CD4-positive, alpha-beta memory T cell (primary cell): Measurements from ENCODE around the gene FMN1. TPM values are rescaled to one million over a fixed set of nuclear protein-coding genes. Genes with fewer than 3 reads are reported as not detected.

ENCODE experiments used
- CTCF ChIA-PET: fragments of 350-600 bp; sonication (Branson Sonifier 250); formaldehyde crosslinking; loops from one replicate; lab custom pipeline; 2021; ENCODE audit warnings: inconsistent platforms; ENCODE audit not compliant: partially characterized antibody; lab: Charles Lee
- POLR2A ChIA-PET: fragments of 350-600 bp; sonication (Branson Sonifier 250); formaldehyde crosslinking; loops from one replicate; lab custom pipeline; 2021; ENCODE audit not compliant: partially characterized antibody; lab: Charles Lee
- DNase-seq, 5 donors: peaks; one replicate each; pipeline versions ENCODE4 v3.0.0 to v3.0.0-alpha.2; 2020 to 2022; ENCODE audit warnings: mixed read lengths in 1 of 5
- H3K27ac ChIP-seq: one replicate; pipeline ENCODE4 v1.7.0; 2013; ENCODE audit warnings: low read depth, low read length
- H3K27me3 ChIP-seq: 2 replicates; pipeline ENCODE4 v1.7.0; 2013; ENCODE audit warnings: mild to moderate bottlenecking, low read length, moderate library complexity; ENCODE audit not compliant: insufficient read depth
- H3K36me3 ChIP-seq: 2 replicates; pipeline ENCODE4 v1.7.0; 2013; ENCODE audit warnings: mild to moderate bottlenecking, low read length, moderate library complexity; ENCODE audit not compliant: insufficient read depth
- H3K4me1 ChIP-seq: 2 replicates; pipeline ENCODE4 v1.7.0; 2013; ENCODE audit warnings: mild to moderate bottlenecking, low read length, moderate library complexity; ENCODE audit not compliant: insufficient read depth
- H3K4me3 ChIP-seq, 2 donors: one replicate each; pipeline ENCODE4 v1.7.0; 2013; ENCODE audit warnings: low read length in 2 of 2, mild to moderate bottlenecking in 1 of 2
- H3K9me3 ChIP-seq, 2 donors: one replicate each; pipeline ENCODE4 v1.7.0; 2013; ENCODE audit warnings: low read length in 2 of 2, control low read depth in 1 of 2; ENCODE audit not compliant: control insufficient read depth in 1 of 2
- H3K27ac Mint-ChIP-seq, 7 donors: one replicate each; pipeline ENCODE4 v1.8.0; 2020 to 2021; ENCODE audit warnings: mixed read lengths in 7 of 7, mild to moderate bottlenecking in 6 of 7, inconsistent platforms in 3 of 7, moderate library complexity in 3 of 7
- H3K27me3 Mint-ChIP-seq, 2 donors: one replicate each; pipeline ENCODE4 v1.8.0; 2020 to 2021; ENCODE audit warnings: mixed read lengths in 2 of 2
- H3K36me3 Mint-ChIP-seq, 2 donors: one replicate each; pipeline ENCODE4 v1.8.0; 2020 to 2021; ENCODE audit warnings: mixed read lengths in 2 of 2, inconsistent platforms in 1 of 2, mild to moderate bottlenecking in 1 of 2
- H3K4me1 Mint-ChIP-seq, 4 donors: one replicate each; pipeline ENCODE4 v1.8.0; 2020 to 2021; ENCODE audit warnings: mixed read lengths in 4 of 4, mild to moderate bottlenecking in 1 of 4
- H3K4me3 Mint-ChIP-seq, 8 donors: one replicate each; pipeline ENCODE4 v1.8.0; 2020 to 2021; ENCODE audit warnings: mixed read lengths in 8 of 8, mild to moderate bottlenecking in 7 of 8, moderate library complexity in 6 of 8, inconsistent platforms in 3 of 8
- H3K9me3 Mint-ChIP-seq, 8 donors: one replicate each; pipeline ENCODE4 v1.8.0; 2020 to 2021; ENCODE audit warnings: mixed read lengths in 8 of 8, mild to moderate bottlenecking in 5 of 8, inconsistent platforms in 3 of 8, moderate library complexity in 1 of 8
- intact Hi-C: fragments of 100-400 bp; cut with micrococcal nuclease; formaldehyde crosslinking; loops from one replicate; pipeline ENCODE4 v1.15.1; 2023
- polyA plus RNA-seq, 2 donors: library from polyadenylated mRNA; unstranded; fragments of 300-500 nt; fragmentation: Illumina TruSeq; gene quantifications; one replicate each; pipeline ENCODE4 v1.2.3, GENCODE V29; 2021
- total RNA-seq, 2 experiments: library from RNA; stranded (reverse); gene quantifications; one replicate each; pipeline ENCODE4 v1.2.3, GENCODE V29; 2021

Gene FMN1
- total and polyA plus RNA-seq, 4 experiments from 2014 or later, result 0.02 to 0.84 (median 0.38) TPM

DNA sequence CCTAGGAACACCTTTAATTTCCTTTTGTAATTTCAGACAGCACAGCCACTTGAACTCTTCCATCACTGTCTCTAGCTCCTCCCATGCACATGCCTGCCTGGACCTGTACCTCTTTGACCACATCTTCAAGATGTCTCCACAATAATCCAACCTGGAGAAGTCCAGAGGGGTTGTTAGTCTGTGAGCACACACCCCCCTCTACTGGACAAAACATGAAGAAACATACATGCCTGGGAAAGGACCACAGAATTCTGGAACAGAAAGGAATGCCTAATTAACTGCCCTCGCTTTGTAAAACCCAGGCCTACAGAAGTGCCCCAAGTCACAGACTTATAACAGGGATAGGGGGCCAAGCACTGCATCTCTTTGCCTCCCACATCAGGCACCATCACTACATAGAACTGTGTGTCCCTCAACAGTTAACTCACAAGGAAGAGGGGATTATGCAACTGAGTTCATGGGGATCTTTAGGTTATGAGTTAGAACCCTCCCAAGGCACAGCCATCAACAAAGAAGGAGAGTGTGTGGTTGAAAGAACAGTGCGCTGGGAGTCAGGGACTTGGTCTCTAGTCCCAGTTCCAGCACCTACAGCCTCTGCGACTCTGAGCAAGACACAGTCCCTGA is 61.7 kb downstream of the FMN1 start:
- H3K4me3 Mint-ChIP-seq, result peak overlapping the region in 4 of 8 donors; percentile 68 to 82 (median 72)
- Histone ChIP-seq H3K4me3 (no peak overlapping the region), H3K9me3 (no peaks in the 10 kb centered on the region), H3K36me3 (no peaks in the 10 kb centered on the region), H3K4me1 (no peaks in the 10 kb centered on the region), H3K27ac (no peak overlapping the region), H3K27me3 (no peaks in the 10 kb centered on the region)
- peak overlapping the region in 2 of 7 donors; percentile 69 to 85 for H3K27ac Mint-ChIP-seq
- CTCF ChIA-PET, result interaction anchor here (0.9 to 2.8 kb wide), 7 partner anchors 9 to 471 kb away, joined by 3 to 17 read pairs (median 4); no protein-coding TSS in a partner anchor
- peaks cover 0 to 20% (median 3%) of the 10 kb centered on the region in 4 donors for H3K4me1 Mint-ChIP-seq
- H3K36me3 Mint-ChIP-seq, result peaks cover 0 to 2% of the 10 kb centered on the region in 2 donors
- POLR2A ChIA-PET, result no interaction called here
- intact Hi-C loops, result loop anchor here (1.0 kb wide), 1 partner anchor 47 kb away; no protein-coding TSS in a partner anchor
- no peaks in the 10 kb centered on the region for H3K9me3 Mint-ChIP-seq
- peak in 2 of 5 donors; percentile 27 to 35 for DNase-seq
- H3K27me3 Mint-ChIP-seq, result peaks cover 0 to 1% of the 10 kb centered on the region in 2 donors

DNA sequence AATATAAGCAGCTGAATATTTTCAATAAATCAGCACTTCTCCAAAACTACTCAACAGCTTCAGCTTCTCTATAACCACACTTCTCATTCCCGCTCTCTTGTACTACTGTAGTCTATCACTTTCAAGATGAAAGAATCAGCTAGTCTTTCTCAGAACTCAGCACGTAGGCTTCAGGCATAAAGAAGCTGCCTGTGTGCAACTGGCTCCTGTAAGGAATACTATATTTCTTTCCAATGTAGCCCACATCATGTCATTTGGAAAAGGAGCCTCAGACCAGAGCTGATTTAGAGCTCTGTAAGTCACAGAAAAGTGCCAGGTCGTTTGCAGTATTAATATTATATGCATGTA is 62.3 kb downstream of the FMN1 start:
- Histone ChIP-seq H3K27me3 (no peaks in the 10 kb centered on the region), H3K9me3 (no peaks in the 10 kb centered on the region), H3K36me3 (no peaks in the 10 kb centered on the region), H3K4me3 (no peak overlapping the region), H3K27ac (no peak overlapping the region), H3K4me1 (peaks cover under 1% of the 10 kb centered on the region)
- Mint-ChIP-seq H3K4me1 (peaks cover 0 to 26% (median 4%) of the 10 kb centered on the region in 4 donors), H3K9me3 (no peaks in the 10 kb centered on the region), H3K27ac (peak overlapping the region in 2 of 7 donors; percentile 17 to 54), H3K27me3 (peaks cover 0 to 2% of the 10 kb centered on the region in 2 donors), H3K36me3 (peaks cover 0 to 4% of the 10 kb centered on the region in 2 donors), H3K4me3 (peak overlapping the region in 2 of 8 donors; percentile 19 to 40)
- no peak for DNase-seq
- intact Hi-C loops, result loop anchor here (1.0 kb wide), 1 partner anchor 46 kb away; no protein-coding TSS in a partner anchor
- CTCF ChIA-PET, result interaction anchor here (0.9 to 2.8 kb wide), 6 partner anchors 9 to 470 kb away, joined by 3 to 17 read pairs (median 4); no protein-coding TSS in a partner anchor
- POLR2A ChIA-PET, result no interaction called here

DNA sequence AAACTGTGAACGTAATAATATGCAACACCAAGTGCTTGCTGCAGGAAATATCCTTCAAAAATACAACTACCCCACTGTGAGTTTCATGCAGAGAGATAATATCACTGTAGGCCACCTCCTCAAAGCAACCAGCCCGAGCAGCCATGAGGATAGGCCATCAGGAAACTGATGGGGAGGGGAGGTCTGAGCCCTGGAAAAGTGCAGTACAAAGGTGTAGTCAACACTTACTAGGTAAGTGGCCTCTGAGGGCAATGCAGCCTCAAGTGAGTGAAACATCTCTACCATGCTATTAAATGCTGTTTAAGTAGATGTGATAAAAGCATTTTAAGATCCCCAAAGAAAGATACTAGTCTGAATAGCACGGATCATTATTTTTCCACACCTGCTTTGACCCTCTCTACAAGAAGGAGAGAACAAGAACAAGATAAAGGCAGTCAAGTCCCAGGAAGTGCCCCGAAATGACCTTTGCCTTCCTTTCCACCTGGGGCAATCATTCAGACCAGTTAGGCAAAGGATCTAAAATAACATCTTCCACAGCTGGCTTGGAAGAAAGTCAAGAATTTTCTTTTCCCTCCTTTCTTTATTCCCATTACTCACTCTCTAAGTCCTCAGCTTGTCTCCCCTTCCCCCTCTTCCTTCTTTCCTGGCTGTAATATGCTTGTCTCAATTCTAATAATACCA is 62.8 kb downstream of the FMN1 start:
- H3K9me3 Mint-ChIP-seq, result no peaks in the 10 kb centered on the region
- Histone ChIP-seq H3K9me3 (no peaks in the 10 kb centered on the region), H3K27me3 (no peaks in the 10 kb centered on the region), H3K27ac (no peak overlapping the region), H3K4me3 (no peak overlapping the region), H3K4me1 (peaks cover 6% of the 10 kb centered on the region), H3K36me3 (no peaks in the 10 kb centered on the region)
- intact Hi-C loops, result loop anchor here (1.0 kb wide), 1 partner anchor 45 kb away; no protein-coding TSS in a partner anchor
- peak overlapping the region in 2 of 7 donors; percentile 17 to 54 for H3K27ac Mint-ChIP-seq
- H3K4me3 Mint-ChIP-seq, result peak overlapping the region in 3 of 8 donors; percentile 19 to 40 (median 20)
- no peak for DNase-seq
- ChIA-PET POLR2A (no interaction called here), CTCF (interaction anchor here (0.9 to 2.8 kb wide), 6 partner anchors 10 to 469 kb away, joined by 3 to 17 read pairs (median 4); no protein-coding TSS in a partner anchor)
- H3K4me1 Mint-ChIP-seq, result peaks cover 0 to 31% (median 7%) of the 10 kb centered on the region in 4 donors
- peaks cover 0 to 2% of the 10 kb centered on the region in 2 donors for H3K27me3 Mint-ChIP-seq
- peaks cover 0 to 4% of the 10 kb centered on the region in 2 donors for H3K36me3 Mint-ChIP-seq

DNA sequence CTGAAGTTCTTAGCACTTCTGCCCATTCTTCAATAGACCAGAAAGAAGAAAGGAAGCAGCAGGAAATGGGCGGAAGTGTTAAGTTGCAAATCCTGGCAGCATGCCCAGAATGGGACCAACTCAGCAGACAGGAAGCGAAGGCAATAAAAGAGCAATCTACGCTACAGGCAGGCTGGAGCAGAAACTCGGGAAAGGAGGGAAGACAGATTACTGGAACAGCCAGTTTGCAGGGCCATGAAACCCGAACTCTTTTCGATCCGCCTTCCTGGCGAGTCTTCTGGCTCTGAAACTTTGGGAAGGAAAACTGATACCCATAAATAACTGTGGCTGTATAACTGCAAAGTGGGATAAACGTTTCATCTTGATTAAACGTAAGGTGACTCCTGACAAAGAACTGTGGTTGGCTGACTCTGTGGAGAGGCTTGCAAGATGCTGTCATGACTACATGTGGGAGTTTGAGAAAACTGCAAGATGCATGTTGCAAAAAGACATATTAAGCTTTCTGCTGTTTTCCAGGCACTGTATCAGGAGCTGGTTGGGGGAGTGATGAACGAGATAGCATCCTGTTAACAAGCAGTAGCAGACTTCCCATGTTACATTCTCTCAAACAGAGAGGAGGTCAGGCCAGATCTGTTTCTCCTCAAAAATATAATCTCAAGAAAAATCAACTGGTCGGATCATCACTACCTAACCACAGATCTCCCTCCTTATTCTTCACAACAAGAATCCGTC is 67.8 kb downstream of the FMN1 start:
- Histone ChIP-seq H3K4me3 (no peak overlapping the region), H3K36me3 (no peaks in the 10 kb centered on the region)

GRCh38 chr15:33125894-33126537 is 68.5 kb downstream of the FMN1 start:
- peak overlapping the region; percentile 3 for H3K27ac ChIP-seq
- H3K9me3 Mint-ChIP-seq, result no peaks in the 10 kb centered on the region
- H3K4me3 Mint-ChIP-seq, result peak overlapping the region in 7 of 8 donors; percentile 57 to 88 (median 75)
- ChIA-PET POLR2A (no interaction called here), CTCF (no interaction called here)
- peaks cover 23% of the 10 kb centered on the region for H3K4me1 ChIP-seq
- peaks cover 0 to 4% of the 10 kb centered on the region in 2 donors for H3K36me3 Mint-ChIP-seq
- intact Hi-C loops, result loop anchor here (1.0 kb wide), 1 partner anchor 22 kb away; no protein-coding TSS in a partner anchor
- H3K36me3 ChIP-seq, result no peaks in the 10 kb centered on the region
- H3K27me3 ChIP-seq, result no peaks in the 10 kb centered on the region
- peaks cover 0 to 43% (median 19%) of the 10 kb centered on the region in 4 donors for H3K4me1 Mint-ChIP-seq
- DNase-seq, result peak; percentile 5 to 47 (median 17)
- peaks cover 0 to 2% of the 10 kb centered on the region in 2 donors for H3K27me3 Mint-ChIP-seq
- H3K4me3 ChIP-seq, result no peak overlapping the region
- no peaks in the 10 kb centered on the region for H3K9me3 ChIP-seq
- peak overlapping the region in 5 of 7 donors; percentile 33 to 95 (median 84) for H3K27ac Mint-ChIP-seq

More for the DNA sequence above, 67.8 kb downstream of the FMN1 start:
- intact Hi-C loops, result loop anchor here (1.0 kb wide), 1 partner anchor 22 kb away; no protein-coding TSS in a partner anchor
- H3K36me3 Mint-ChIP-seq, result peaks cover 0 to 4% of the 10 kb centered on the region in 2 donors
- H3K4me3 Mint-ChIP-seq, result peak overlapping the region in 7 of 8 donors; percentile 57 to 88 (median 75)
- no peaks in the 10 kb centered on the region for H3K9me3 Mint-ChIP-seq
- ChIA-PET POLR2A (no interaction called here), CTCF (no interaction called here)
- peak; percentile 67 to 86 (median 71) for DNase-seq
- no peaks in the 10 kb centered on the region for H3K27me3 ChIP-seq
- peaks cover 23% of the 10 kb centered on the region for H3K4me1 ChIP-seq
- H3K4me1 Mint-ChIP-seq, result peaks cover 0 to 48% (median 21%) of the 10 kb centered on the region in 4 donors
- peaks cover 0 to 2% of the 10 kb centered on the region in 2 donors for H3K27me3 Mint-ChIP-seq
- H3K9me3 ChIP-seq, result no peaks in the 10 kb centered on the region
- H3K27ac Mint-ChIP-seq, result peak overlapping the region in 6 of 7 donors; percentile 33 to 95 (median 78)
- H3K27ac ChIP-seq, result peak overlapping the region; percentile 3

DNA sequence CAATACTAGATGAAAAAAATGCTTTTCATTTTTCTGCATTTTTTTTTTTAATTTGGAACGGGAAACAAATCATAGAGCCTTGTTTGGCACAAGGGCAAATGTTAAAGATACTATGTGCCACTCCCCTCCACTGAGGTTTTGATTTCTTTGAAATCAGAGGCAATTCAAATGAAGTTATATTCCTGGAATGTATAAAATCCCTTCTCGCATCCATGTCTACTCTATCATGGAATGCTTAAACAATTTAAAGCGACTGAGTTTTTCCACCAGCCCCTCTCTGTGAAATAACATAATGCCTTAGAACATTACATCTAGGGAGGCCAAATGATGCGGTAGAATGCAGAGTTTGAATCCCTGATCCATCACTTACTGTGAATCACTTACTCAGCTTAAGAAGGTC is 69.7 kb downstream of the FMN1 start:
- Histone ChIP-seq H3K4me1 (peaks cover 23% of the 10 kb centered on the region), H3K27me3 (no peaks in the 10 kb centered on the region), H3K9me3 (no peaks in the 10 kb centered on the region), H3K4me3 (no peak overlapping the region), H3K36me3 (no peaks in the 10 kb centered on the region), H3K27ac (no peak overlapping the region)
- ChIA-PET POLR2A (no interaction called here), CTCF (no interaction called here)
- H3K36me3 Mint-ChIP-seq, result peaks cover 0 to 4% of the 10 kb centered on the region in 2 donors
- no peak for DNase-seq
- H3K4me3 Mint-ChIP-seq, result no peak overlapping the region
- H3K4me1 Mint-ChIP-seq, result peaks cover 0 to 43% (median 19%) of the 10 kb centered on the region in 4 donors
- intact Hi-C loops, result no loop called here
- no peak overlapping the region for H3K27ac Mint-ChIP-seq
- H3K27me3 Mint-ChIP-seq, result peaks cover 0 to 2% of the 10 kb centered on the region in 2 donors
- no peaks in the 10 kb centered on the region for H3K9me3 Mint-ChIP-seq
